H1 (cell line): Measurements from ENCODE around the gene NDST3. TPM values are rescaled to one million over a fixed set of nuclear protein-coding genes. Genes with fewer than 3 reads are reported as not detected.
A peak's percentile ranks its signal among the peaks of the same experiment; 100 is the strongest.

Source experiments
- CTCF ChIA-PET: fragments of 300-600 bp; sonication (Branson Sonifier 250); formaldehyde crosslinking; loops from one replicate; lab custom pipeline; 2021; ENCODE audit not compliant: partially characterized antibody; lab: Charles Lee
- POLR2A ChIA-PET: fragments of 300-600 bp; sonication (Branson Sonifier 250); formaldehyde crosslinking; loops from one replicate; lab custom pipeline; 2021; ENCODE audit warnings: inconsistent platforms; ENCODE audit not compliant: partially characterized antibody; lab: Charles Lee
- DNase-seq, 2 experiments: peaks; one replicate each; pipeline versions ENCODE4 v3.0.0 to v3.0.0-alpha.2; 2010 to 2022; ENCODE audit warnings: low spot score in 2 of 2, low read depth in 1 of 2, mixed read lengths in 1 of 2
- FAIRE-seq: peaks from 2 replicates; lab custom pipeline; 2011; peaks lifted over from hg19 to GRCh38; lab: Jason Lieb, UNC
- H2AFZ ChIP-seq: 2 replicates; pipeline ENCODE4 v1.8.1; 2012; ENCODE audit warnings: low read length, inconsistent platforms
- H2AK5ac ChIP-seq: 2 replicates; pipeline ENCODE4 v1.6.1; 2013; ENCODE audit warnings: low read depth, low read length
- H2BK120ac ChIP-seq: replicated peaks from 2 replicates; pipeline ENCODE3; 2013; ENCODE audit warnings: low read depth, low read length, inconsistent platforms
- H2BK12ac ChIP-seq: 2 replicates; pipeline ENCODE4 v1.6.1; 2013; ENCODE audit warnings: low read depth, low read length
- H2BK15ac ChIP-seq: 2 replicates; pipeline ENCODE4 v1.6.1; 2013; ENCODE audit warnings: low read length
- H2BK20ac ChIP-seq: 2 replicates; pipeline ENCODE4 v1.6.1; 2013; ENCODE audit warnings: low read length
- H2BK5ac ChIP-seq: 2 replicates; pipeline ENCODE4 v1.6.1; 2013; ENCODE audit warnings: low read depth, low read length
- H3K14ac ChIP-seq: 2 replicates; pipeline ENCODE4 v1.6.1; 2013; ENCODE audit warnings: inconsistent platforms; ENCODE audit not compliant: insufficient read length
- H3K18ac ChIP-seq: 2 replicates; pipeline ENCODE4 v1.6.1; 2013; ENCODE audit warnings: low read length; ENCODE audit errors: extremely low read depth
- H3K23ac ChIP-seq: 2 replicates; pipeline ENCODE4 v1.6.1; 2013; ENCODE audit warnings: inconsistent platforms; ENCODE audit not compliant: insufficient read length
- H3K23me2 ChIP-seq: 2 replicates; pipeline ENCODE4 v1.6.1; 2013; ENCODE audit warnings: low read depth, low read length
- H3K27ac ChIP-seq: 2 replicates; pipeline ENCODE4 v1.6.1; 2011; ENCODE audit warnings: low read depth, low read length, inconsistent platforms
- H3K27me3 ChIP-seq, 4 experiments: replicated peaks in 1 of 4; 1 replicate in 1 of 4; 2 replicates in 3 of 4; pipeline versions ENCODE4 v1.6.1 to v1.8.1; 2011 to 2013; ENCODE audit warnings: low read length in 3 of 4, mild to moderate bottlenecking in 3 of 4, inconsistent platforms in 2 of 4, mixed read lengths in 2 of 4, moderate library complexity in 1 of 4; ENCODE audit not compliant: control insufficient read depth in 3 of 4, insufficient read depth in 3 of 4; ENCODE audit errors: extremely low read depth in 1 of 4
- H3K36me3 ChIP-seq, 4 experiments: 2 replicates each; pipeline versions ENCODE4 v1.6.1 to v1.8.1; 2011 to 2013; ENCODE audit warnings: mild to moderate bottlenecking in 4 of 4, low read length in 3 of 4, moderate library complexity in 2 of 4, control low read depth in 1 of 4, inconsistent platforms in 1 of 4; ENCODE audit not compliant: insufficient read depth in 4 of 4, control insufficient read depth in 2 of 4
- H3K4ac ChIP-seq: replicated peaks from 2 replicates; pipeline ENCODE3; 2013; ENCODE audit warnings: low read length, low read depth, mixed read lengths, inconsistent platforms; ENCODE audit not compliant: insufficient read length
- H3K4me1 ChIP-seq, 4 experiments: replicated peaks in 1 of 4; 1 replicate in 1 of 4; 2 replicates in 3 of 4; pipeline versions ENCODE4 v1.6.1 to v1.8.1; 2011 to 2013; ENCODE audit warnings: low read length in 3 of 4, inconsistent platforms in 2 of 4, mixed read lengths in 1 of 4; ENCODE audit not compliant: insufficient read depth in 4 of 4, control insufficient read depth in 3 of 4
- H3K4me2 ChIP-seq, 2 experiments: 2 replicates each; pipeline versions ENCODE4 v1.6.1 to v1.8.1; 2011 to 2013; ENCODE audit warnings: low read depth in 2 of 2, low read length in 2 of 2, control low read depth in 1 of 2, inconsistent platforms in 1 of 2, mild to moderate bottlenecking in 1 of 2; ENCODE audit not compliant: insufficient read depth in 1 of 2
- H3K4me3 ChIP-seq, 4 experiments: fragments of 200-600, 300-600 bp in 1 of 4; sonication (generic), shearing (Covaris generic), sonication (Bioruptor Twin) in 1 of 4; 2 replicates each; pipeline versions ENCODE4 v1.5.1 to v1.8.1; 2011 to 2016; ENCODE audit warnings: low read length in 4 of 4, low read depth in 3 of 4, control low read depth in 2 of 4, inconsistent platforms in 2 of 4, mild to moderate bottlenecking in 2 of 4, mixed read lengths in 1 of 4, moderate library complexity in 1 of 4; ENCODE audit not compliant: insufficient read depth in 2 of 4; ENCODE audit errors: extremely low read depth in 1 of 4
- H3K56ac ChIP-seq: replicated peaks from 2 replicates; pipeline ENCODE3; 2013; ENCODE audit warnings: low read depth, mild to moderate bottlenecking, mixed read lengths, low read length, inconsistent platforms; ENCODE audit not compliant: insufficient read length
- H3K79me1 ChIP-seq: 2 replicates; pipeline ENCODE4 v1.6.1; 2013; ENCODE audit warnings: low read depth, low read length, control low read depth
- H3K79me2 ChIP-seq, 2 experiments: 2 replicates each; pipeline versions ENCODE4 v1.6.1 to v1.8.1; 2012 to 2013; ENCODE audit warnings: low read length in 2 of 2, mild to moderate bottlenecking in 2 of 2, inconsistent platforms in 1 of 2; ENCODE audit not compliant: insufficient read depth in 2 of 2, control insufficient read depth in 1 of 2
- H3K9ac ChIP-seq, 4 experiments: replicated peaks in 1 of 4; 1 replicate in 1 of 4; 2 replicates in 3 of 4; pipeline versions ENCODE4 v1.6.1 to v1.8.1; 2011 to 2013; ENCODE audit warnings: low read depth in 3 of 4, low read length in 3 of 4, control low read depth in 2 of 4, mild to moderate bottlenecking in 2 of 4, moderate library complexity in 2 of 4, inconsistent platforms in 1 of 4; ENCODE audit errors: extremely low read depth in 1 of 4
- H3K9me3 ChIP-seq, 2 experiments: 2 replicates each; pipeline versions ENCODE4 v1.6.1 to v1.8.1; 2012 to 2013; ENCODE audit warnings: mild to moderate bottlenecking in 2 of 2, moderate library complexity in 2 of 2, control low read depth in 1 of 2, inconsistent platforms in 1 of 2, low read depth in 1 of 2, low read length in 1 of 2, mixed read lengths in 1 of 2; ENCODE audit not compliant: insufficient read depth in 2 of 2
- H4K20me1 ChIP-seq, 2 experiments: replicated peaks in 1 of 2; 2 replicates each; pipeline versions ENCODE3 to v1.8.1; 2011 to 2013; ENCODE audit warnings: inconsistent platforms in 2 of 2, low read length in 2 of 2, mild to moderate bottlenecking in 1 of 2; ENCODE audit not compliant: insufficient read depth in 2 of 2, control insufficient read depth in 1 of 2
- H4K5ac ChIP-seq: 2 replicates; pipeline ENCODE4 v1.6.1; 2013; ENCODE audit warnings: low read length, low read depth, mixed read lengths, inconsistent platforms; ENCODE audit not compliant: insufficient read length
- H4K8ac ChIP-seq: 2 replicates; pipeline ENCODE4 v1.8.0; 2013; ENCODE audit warnings: mild to moderate bottlenecking, moderate library complexity, low read length, inconsistent platforms; ENCODE audit not compliant: insufficient read depth; ENCODE audit errors: extremely low read depth
- H4K91ac ChIP-seq: replicated peaks from 2 replicates; pipeline ENCODE3; 2013; ENCODE audit warnings: low read length, mixed read lengths, inconsistent platforms; ENCODE audit not compliant: insufficient read length
- JUND ChIP-seq: IDR thresholded peaks from 2 replicates; pipeline ENCODE4 v1.6.1; 2011; ENCODE audit warnings: mild to moderate bottlenecking, improper control_type of control experiment, low read length
- POLR2A ChIP-seq, 2 experiments: IDR thresholded peaks; 1 replicate in 1 of 2; 2 replicates in 1 of 2; pipeline ENCODE4 v1.6.1; 2011; ENCODE audit warnings: low read depth in 2 of 2, low read length in 2 of 2, mild to moderate bottlenecking in 2 of 2; ENCODE audit errors: control extremely low read depth in 1 of 2
- RAD21 ChIP-seq, 2 experiments: IDR thresholded peaks in 1 of 2; conservative IDR thresholded peaks in 1 of 2; 2 replicates each; pipeline ENCODE4 v1.6.1; 2011; ENCODE audit warnings: low read depth in 2 of 2, low read length in 2 of 2, improper control_type of control experiment in 1 of 2, inconsistent platforms in 1 of 2, mild to moderate bottlenecking in 1 of 2, moderate library complexity in 1 of 2
- TEAD4 ChIP-seq: IDR thresholded peaks from 2 replicates; pipeline ENCODE4 v1.6.1; 2012; ENCODE audit warnings: low read depth, low read length, inconsistent platforms, mixed read lengths
- WGBS, 2 experiments: shearing (Covaris generic) in 1 of 2; methylation state at CpG; one replicate each; pipeline versions ENCODE4 v1.1.6 to v1.1.7; 2013 to 2015; ENCODE audit warnings: low lambda C conversion rate in 2 of 2, mixed read lengths in 2 of 2, inconsistent platforms in 1 of 2, low coverage in 1 of 2, missing lambda C conversion rate in 1 of 2; ENCODE audit not compliant: insufficient replicate concordance in 2 of 2, insufficient coverage in 1 of 2, insufficient read length in 1 of 2; ENCODE audit errors: extremely low coverage in 1 of 2, missing lambda C conversion rate in 1 of 2; 5-methylcytosine and 5-hydroxymethylcytosine counted together
- polyA plus RNA-seq, 7 experiments: library from polyadenylated mRNA; depleted of rRNA in 3 of 7; stranded (reverse) in 5 of 7; unstranded in 2 of 7; fragments of >200 nt in 5 of 7; fragments of 200-250 nt in 2 of 7; gene quantifications; 1 replicate in 5 of 7; 2 replicates in 1 of 7; 4 replicates in 1 of 7; pipeline versions ENCODE4 v1.2.1 to v1.2.3, GENCODE V29; 2011 to 2013; ENCODE audit warnings: missing spikeins in 2 of 7, mixed read lengths in 2 of 7
- total RNA-seq: library from RNA; stranded (reverse); fragmentation: NEBNext Ultra II Directional; extraction: Animal tissue kit (Norgen Biotek cat#: 25700); gene quantifications from 2 replicates; pipeline ENCODE4 v1.2.1, GENCODE V29; 2021
- TF ChIP-seq, protein P1 (sequence below), 3 experiments: IDR thresholded peaks; 1 replicate in 2 of 3; 2 replicates in 1 of 3; pipeline versions ENCODE4 v1.5.1 to v1.6.1; 2011; ENCODE audit warnings: low read length in 3 of 3, mild to moderate bottlenecking in 3 of 3, inconsistent platforms in 2 of 3, low read depth in 1 of 3, moderate library complexity in 1 of 3; ENCODE audit not compliant: insufficient read depth in 1 of 3; ENCODE audit errors: control extremely low read depth in 1 of 3

NDST3 gene
- total and polyA plus RNA-seq, 2 of the 8 experiments (the other 6 are each of a cell fraction or from before 2014, with no cell fraction given): 0.35 to 0.60 TPM

GRCh38 chr4:118005883-118006282 lies 28.4 kb upstream of the NDST3 start:
- TF ChIP-seq RAD21 (IDR thresholded peaks at IDR 0.05 in 1 of 2, conservative IDR thresholded peaks at IDR 0.05 in 1 of 2; ENCODE audit: low read depth in 2 of 2, low read length in 2 of 2) (peak; percentile 63 to 68), POLR2A (IDR thresholded peaks at IDR 0.05; ENCODE audit: control extremely low read depth in 1 of 2, low read depth in 2 of 2, low read length in 2 of 2) (no peak), JUND (no peak), TEAD4 (peak; percentile 35; the same call in 1 of the 2 replicates)
- TF ChIP-seq, protein P1, sequence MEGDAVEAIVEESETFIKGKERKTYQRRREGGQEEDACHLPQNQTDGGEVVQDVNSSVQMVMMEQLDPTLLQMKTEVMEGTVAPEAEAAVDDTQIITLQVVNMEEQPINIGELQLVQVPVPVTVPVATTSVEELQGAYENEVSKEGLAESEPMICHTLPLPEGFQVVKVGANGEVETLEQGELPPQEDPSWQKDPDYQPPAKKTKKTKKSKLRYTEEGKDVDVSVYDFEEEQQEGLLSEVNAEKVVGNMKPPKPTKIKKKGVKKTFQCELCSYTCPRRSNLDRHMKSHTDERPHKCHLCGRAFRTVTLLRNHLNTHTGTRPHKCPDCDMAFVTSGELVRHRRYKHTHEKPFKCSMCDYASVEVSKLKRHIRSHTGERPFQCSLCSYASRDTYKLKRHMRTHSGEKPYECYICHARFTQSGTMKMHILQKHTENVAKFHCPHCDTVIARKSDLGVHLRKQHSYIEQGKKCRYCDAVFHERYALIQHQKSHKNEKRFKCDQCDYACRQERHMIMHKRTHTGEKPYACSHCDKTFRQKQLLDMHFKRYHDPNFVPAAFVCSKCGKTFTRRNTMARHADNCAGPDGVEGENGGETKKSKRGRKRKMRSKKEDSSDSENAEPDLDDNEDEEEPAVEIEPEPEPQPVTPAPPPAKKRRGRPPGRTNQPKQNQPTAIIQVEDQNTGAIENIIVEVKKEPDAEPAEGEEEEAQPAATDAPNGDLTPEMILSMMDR (IDR thresholded peaks at IDR 0.05; ENCODE audit: control extremely low read depth in 1 of 3, insufficient read depth in 1 of 3, low read depth in 1 of 3, low read length in 3 of 3): peak in 2 of 3 experiments; percentile 43 to 55; a peak in 2 of 4 replicates
- Histone ChIP-seq H4K5ac (no peak overlapping the region), H3K27ac (no peak overlapping the region), H3K79me1 (no peaks in the 10 kb centered on the region), H2BK120ac (no peak overlapping the region), H4K8ac (no peak overlapping the region), H2BK15ac (no peak overlapping the region), H2BK12ac (no peak overlapping the region), H3K9me3 (no peaks in the 10 kb centered on the region), H2BK20ac (no peak overlapping the region), H3K36me3 (no peaks in the 10 kb centered on the region), H4K91ac (no peak overlapping the region), H3K14ac (no peak overlapping the region), H3K18ac (no peak overlapping the region), H2AFZ (peak overlapping the region; percentile 84; the same call in 1 of the 2 replicates), H3K4me1 (no peaks in the 10 kb centered on the region), H4K20me1 (no peaks in the 10 kb centered on the region), H3K56ac (no peak overlapping the region), H3K23me2 (no peaks in the 10 kb centered on the region), H2BK5ac (no peak overlapping the region), H3K23ac (no peak overlapping the region), H3K4ac (no peak overlapping the region), H2AK5ac (no peak overlapping the region), H3K79me2 (no peaks in the 10 kb centered on the region), H3K27me3 (peaks cover 0 to 1% (median 0%) of the 10 kb centered on the region in 4 experiments; a peak in 1 of 7 replicates), H3K4me3 (no peak overlapping the region), H3K4me2 (no peak overlapping the region), H3K9ac (no peak overlapping the region)
- DNase-seq (no peak), FAIRE-seq (peak; percentile 57)
- ChIA-PET POLR2A (no interaction called here), CTCF (interaction anchor here (0.6 to 2.5 kb wide), 20 partner anchors 9 to 871 kb away, joined by 3 to 9 read pairs (median 4); partner anchors contain the start of gene NDST3)
- 79% methylated on average over 3 of the region's 3 CpGs; no CpG with 5 or more reads in 1 of the 2 experiments for WGBS, 2 experiments
